HEK293 (cell line): Measurements from ENCODE around the gene PNPLA5.

Source experiments
- GLIS2 ChIP-seq: fragments of 450-650 bp; formaldehyde crosslinking; IDR thresholded peaks from 2 replicates; pipeline ENCODE4 v1.5.1; 2016; ENCODE audit warnings: missing biosample characterization, missing genetic modification characterization
- HIC1 ChIP-seq: fragments of 450-650 bp; formaldehyde crosslinking; IDR thresholded peaks from 2 replicates; pipeline ENCODE4 v1.5.1; 2016; ENCODE audit warnings: missing biosample characterization, missing genetic modification characterization
- KLF1 ChIP-seq: fragments of 450-650 bp; formaldehyde crosslinking; IDR thresholded peaks from 2 replicates; pipeline ENCODE4 v1.5.1; 2016; ENCODE audit warnings: missing biosample characterization, missing genetic modification characterization
- KLF16 ChIP-seq: fragments of 450-650 bp; formaldehyde crosslinking; IDR thresholded peaks from 2 replicates; pipeline ENCODE4 v1.5.1; 2017; ENCODE audit warnings: missing biosample characterization, missing genetic modification characterization
- KLF7 ChIP-seq: fragments of 450-650 bp; formaldehyde crosslinking; IDR thresholded peaks from 2 replicates; pipeline ENCODE4 v1.5.1; 2016; ENCODE audit warnings: missing biosample characterization, missing genetic modification characterization, borderline replicate concordance
- KLF9 ChIP-seq: fragments of 450-650 bp; formaldehyde crosslinking; IDR thresholded peaks from 2 replicates; pipeline ENCODE4 v1.5.1; 2016; ENCODE audit warnings: missing biosample characterization, missing genetic modification characterization, low read depth
- PRDM1 ChIP-seq: fragments of 450-650 bp; formaldehyde crosslinking; IDR thresholded peaks from 2 replicates; pipeline ENCODE4; 2016; ENCODE audit warnings: missing biosample characterization, missing genetic modification characterization
- SP3 ChIP-seq: fragments of 450-650 bp; formaldehyde crosslinking; IDR thresholded peaks from 2 replicates; pipeline ENCODE4 v1.5.1; 2016; ENCODE audit warnings: missing biosample characterization, missing genetic modification characterization
- ZBTB10 ChIP-seq: fragments of 450-650 bp; formaldehyde crosslinking; IDR thresholded peaks from 2 replicates; pipeline ENCODE4 v1.5.1; 2016; ENCODE audit warnings: missing biosample characterization, missing genetic modification characterization
- ZBTB11 ChIP-seq: fragments of 450-650 bp; formaldehyde crosslinking; conservative IDR thresholded peaks from 2 replicates; pipeline ENCODE4 v1.5.1; 2016; ENCODE audit warnings: low read depth, missing biosample characterization, missing genetic modification characterization
- ZBTB17 ChIP-seq: fragments of 450-650 bp; formaldehyde crosslinking; IDR thresholded peaks from 2 replicates; pipeline ENCODE4 v1.5.1; 2016; ENCODE audit warnings: missing biosample characterization, missing genetic modification characterization
- ZBTB20 ChIP-seq: fragments of 450-650 bp; formaldehyde crosslinking; IDR thresholded peaks from 2 replicates; pipeline ENCODE4 v1.5.1; 2016; ENCODE audit warnings: missing biosample characterization, missing genetic modification characterization
- ZBTB26 ChIP-seq: fragments of 450-650 bp; formaldehyde crosslinking; optimal IDR thresholded peaks from 2 replicates; pipeline ENCODE3; 2016; ENCODE audit warnings: missing biosample characterization, mild to moderate bottlenecking, missing genetic modification characterization
- ZBTB8A ChIP-seq: fragments of 450-650 bp; formaldehyde crosslinking; IDR thresholded peaks from 2 replicates; pipeline ENCODE4 v1.5.1; 2016; ENCODE audit warnings: missing biosample characterization, missing genetic modification characterization
- ZIC2 ChIP-seq: fragments of 450-650 bp; formaldehyde crosslinking; IDR thresholded peaks from 2 replicates; pipeline ENCODE4 v1.5.1; 2016; ENCODE audit warnings: missing biosample characterization, missing genetic modification characterization
- ZNF18 ChIP-seq: fragments of 450-650 bp; formaldehyde crosslinking; IDR thresholded peaks from 2 replicates; pipeline ENCODE4 v1.5.1; 2016; ENCODE audit warnings: missing biosample characterization, missing genetic modification characterization
- ZNF2 ChIP-seq: fragments of 450-650 bp; formaldehyde crosslinking; IDR thresholded peaks from 2 replicates; pipeline ENCODE4 v1.5.1; 2016; ENCODE audit warnings: missing biosample characterization, missing genetic modification characterization
- ZNF398 ChIP-seq: fragments of 450-650 bp; formaldehyde crosslinking; IDR thresholded peaks from 2 replicates; pipeline ENCODE4 v1.5.1; 2017; ENCODE audit warnings: missing biosample characterization, missing genetic modification characterization
- ZNF561 ChIP-seq: fragments of 450-650 bp; IDR thresholded peaks from 2 replicates; pipeline ENCODE4 v1.5.1; 2018; ENCODE audit warnings: missing biosample characterization, missing genetic modification characterization, borderline replicate concordance
- ZNF692 ChIP-seq: fragments of 450-650 bp; formaldehyde crosslinking; IDR thresholded peaks from 2 replicates; pipeline ENCODE4 v1.5.1; 2016; ENCODE audit warnings: missing biosample characterization, missing genetic modification characterization
- ZNF707 ChIP-seq: fragments of 450-650 bp; formaldehyde crosslinking; IDR thresholded peaks from 2 replicates; pipeline ENCODE4 v1.5.1; 2016; ENCODE audit warnings: missing biosample characterization, missing genetic modification characterization
- ZSCAN4 ChIP-seq: fragments of 450-650 bp; formaldehyde crosslinking; IDR thresholded peaks from 2 replicates; pipeline ENCODE4 v1.5.1; 2017; ENCODE audit warnings: missing biosample characterization, missing genetic modification characterization

The PNPLA5 gene

GRCh38 chr22:43923631-43924464 lies 32.0 kb upstream of the PNPLA5 start, which contains the start of gene PNPLA3 (continued):
- TF ChIP-seq HIC1 (peak; percentile 79), ZBTB8A (peak; percentile 36; the same call in 1 of the 2 replicates), ZBTB10 (tag by site-specific recombination) (peak; percentile 78), PRDM1 (tag by site-specific recombination) (no peak), ZBTB17 (tag by site-specific recombination) (peak; percentile 91), ZNF561 (tag by site-specific recombination) (peak; percentile 43; the same call in 1 of the 2 replicates), ZSCAN4 (tag by site-specific recombination) (no peak; the same call in 1 of the 2 replicates), SP3 (tag by site-specific recombination) (peak; percentile 53; the same call in 1 of the 2 replicates), ZNF692 (tag by site-specific recombination) (peak; percentile 56; the same call in 1 of the 2 replicates), GLIS2 (peak; percentile 91), KLF1 (tag by site-specific recombination) (0 out of 2 replicates have a peak, but pooled peaks have one; percentile 31), ZBTB11 (tag by site-specific recombination) (no peak; the same call in 1 of the 2 replicates), ZBTB20 (peak; percentile 84), KLF9 (tag by site-specific recombination) (peak; percentile 83), KLF16 (tag by site-specific recombination) (peak; percentile 75), ZBTB26 (tag by site-specific recombination) (peak; percentile 93), ZIC2 (tag by site-specific recombination) (peak; percentile 97), ZNF18 (tag by site-specific recombination) (no peak), KLF7 (tag by site-specific recombination) (0 out of 2 replicates have a peak, but pooled peaks have one; percentile 19), ZNF398 (tag by site-specific recombination) (peak; percentile 51), ZNF707 (tag by site-specific recombination) (no peak), ZNF2 (tag by site-specific recombination) (peak; percentile 66)
